Measurements from ENCODE around the gene OR6J1. TPM values are rescaled to one million over a fixed set of nuclear protein-coding genes. Genes with fewer than 3 reads are reported as not detected.

The OR6J1 gene
- total RNA-seq, 1 experiment from 2014 or later: not detected

- TF ChIP-seq, protein P1, sequence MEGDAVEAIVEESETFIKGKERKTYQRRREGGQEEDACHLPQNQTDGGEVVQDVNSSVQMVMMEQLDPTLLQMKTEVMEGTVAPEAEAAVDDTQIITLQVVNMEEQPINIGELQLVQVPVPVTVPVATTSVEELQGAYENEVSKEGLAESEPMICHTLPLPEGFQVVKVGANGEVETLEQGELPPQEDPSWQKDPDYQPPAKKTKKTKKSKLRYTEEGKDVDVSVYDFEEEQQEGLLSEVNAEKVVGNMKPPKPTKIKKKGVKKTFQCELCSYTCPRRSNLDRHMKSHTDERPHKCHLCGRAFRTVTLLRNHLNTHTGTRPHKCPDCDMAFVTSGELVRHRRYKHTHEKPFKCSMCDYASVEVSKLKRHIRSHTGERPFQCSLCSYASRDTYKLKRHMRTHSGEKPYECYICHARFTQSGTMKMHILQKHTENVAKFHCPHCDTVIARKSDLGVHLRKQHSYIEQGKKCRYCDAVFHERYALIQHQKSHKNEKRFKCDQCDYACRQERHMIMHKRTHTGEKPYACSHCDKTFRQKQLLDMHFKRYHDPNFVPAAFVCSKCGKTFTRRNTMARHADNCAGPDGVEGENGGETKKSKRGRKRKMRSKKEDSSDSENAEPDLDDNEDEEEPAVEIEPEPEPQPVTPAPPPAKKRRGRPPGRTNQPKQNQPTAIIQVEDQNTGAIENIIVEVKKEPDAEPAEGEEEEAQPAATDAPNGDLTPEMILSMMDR (IDR thresholded peaks at IDR 0.05; ENCODE audit: unreplicated experiment): no peak
- Mint-ChIP-seq H3K4me3 (ENCODE audit: unreplicated experiment) (no peak overlapping the region), H3K27ac (ENCODE audit: low read depth, unreplicated experiment) (no peak overlapping the region), H3K9me3 (ENCODE audit: unreplicated experiment) (no peaks in the 10 kb centered on the region), H3K27me3 (ENCODE audit: insufficient read depth, unreplicated experiment) (no peaks in the 10 kb centered on the region), H3K36me3 (ENCODE audit: insufficient read depth, unreplicated experiment) (peaks cover 30% of the 10 kb centered on the region), H3K4me1 (ENCODE audit: insufficient read depth, unreplicated experiment) (peaks cover 15% of the 10 kb centered on the region)
- CTCF ChIA-PET: interaction anchor here (0.6 to 6.3 kb wide), 7 partner anchors 11 to 476 kb away, joined by 3 to 69 read pairs (median 26); partner anchors contain the start of genes DAD1 and OR6J1
- no TSS peak for BruUV-seq (replicated peaks)
- POLR2A ChIA-PET: interaction anchor here (0.7 to 5.4 kb wide), 2 partner anchors 13 to 1700 kb away, joined by 3 to 116 read pairs; partner anchors contain the start of gene DAD1
- intact Hi-C loops (cut with micrococcal nuclease): no loop called here
- no peak for DNase-seq (ENCODE audit: unreplicated experiment)
Observed at GRCh38 chr14:22601456-22601855, 42.7 kb downstream of the OR6J1 start.

DNA sequence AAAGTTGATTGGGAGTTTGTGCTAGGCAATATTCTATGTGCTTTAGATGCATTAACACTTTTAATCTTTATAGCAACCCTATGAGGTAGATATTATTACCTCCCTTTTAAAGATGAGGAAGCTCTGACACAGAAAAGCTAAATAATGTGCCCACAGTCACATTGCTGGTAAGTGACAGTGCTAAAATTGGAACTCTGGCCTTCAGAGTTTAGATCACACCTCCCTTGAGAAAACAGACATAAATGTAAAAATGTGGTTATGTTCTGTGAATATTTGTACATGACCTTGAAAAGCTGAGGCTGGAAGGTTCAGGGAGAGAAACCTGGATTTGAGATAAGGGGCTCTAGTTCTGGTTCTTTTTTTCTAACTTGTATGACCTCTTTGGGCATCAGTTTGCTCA is 44.1 kb downstream of the OR6J1 start:
- TF ChIP-seq, protein P1 (IDR thresholded peaks at IDR 0.05; ENCODE audit: unreplicated experiment): no peak
- no peak for DNase-seq (ENCODE audit: unreplicated experiment)
- BruUV-seq (replicated peaks): no TSS peak
- H3K4me1 Mint-ChIP-seq (ENCODE audit: insufficient read depth, unreplicated experiment): peaks cover 15% of the 10 kb centered on the region
- POLR2A ChIA-PET: interaction anchor here (0.6 to 5.4 kb wide), 4 partner anchors 12 to 236 kb away, joined by 5 to 116 read pairs (median 42); partner anchors contain the start of genes DAD1 and OR6J1
- intact Hi-C loops (cut with micrococcal nuclease): no loop called here
- H3K27me3 Mint-ChIP-seq (ENCODE audit: insufficient read depth, unreplicated experiment): peaks cover 9% of the 10 kb centered on the region
- H3K4me3 Mint-ChIP-seq (ENCODE audit: unreplicated experiment): no peak overlapping the region
- peaks cover 26% of the 10 kb centered on the region for H3K36me3 Mint-ChIP-seq (ENCODE audit: insufficient read depth, unreplicated experiment)
- H3K27ac Mint-ChIP-seq (ENCODE audit: low read depth, unreplicated experiment): no peak overlapping the region
- CTCF ChIA-PET: interaction anchor here (0.7 to 6.3 kb wide), 10 partner anchors 8 to 373 kb away, joined by 4 to 69 read pairs (median 18); partner anchors contain the start of genes DAD1 and OR6J1
- H3K9me3 Mint-ChIP-seq (ENCODE audit: unreplicated experiment): no peaks in the 10 kb centered on the region

DNA sequence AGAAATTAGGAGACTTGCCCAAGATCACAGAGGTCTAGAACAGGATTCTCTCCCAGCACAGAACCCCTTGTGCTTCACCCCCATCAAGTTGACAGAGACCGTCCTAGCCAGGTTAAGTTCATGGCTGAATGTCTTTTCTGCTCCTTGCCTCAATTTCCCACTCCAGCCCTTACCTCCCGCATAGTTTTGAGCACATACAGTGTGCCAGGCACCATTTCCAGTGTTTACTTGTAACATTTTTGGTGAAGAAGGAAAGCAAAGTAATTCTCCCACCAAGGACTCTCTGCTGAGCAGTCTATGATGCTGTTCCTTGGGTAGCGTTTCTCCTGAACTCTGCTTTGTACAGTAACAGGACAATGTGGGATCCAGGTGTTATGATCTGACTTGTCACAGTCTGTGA is 44.8 kb downstream of the OR6J1 start:
- ChIA-PET CTCF (interaction anchor here (0.5 to 6.3 kb wide), 28 partner anchors 9 to 1763 kb away, joined by 3 to 69 read pairs (median 4); partner anchors contain the start of genes DAD1 and OR6J1), POLR2A (interaction anchor here (0.5 to 5.4 kb wide), 18 partner anchors 9 to 408 kb away, joined by 3 to 116 read pairs (median 4); partner anchors contain the start of genes DAD1, LRP10, OR6J1 and OXA1L)
- Mint-ChIP-seq H3K9me3 (ENCODE audit: unreplicated experiment) (no peaks in the 10 kb centered on the region), H3K36me3 (ENCODE audit: insufficient read depth, unreplicated experiment) (peaks cover 21% of the 10 kb centered on the region), H3K27me3 (ENCODE audit: insufficient read depth, unreplicated experiment) (peaks cover 16% of the 10 kb centered on the region), H3K27ac (ENCODE audit: low read depth, unreplicated experiment) (peak overlapping the region; percentile 88), H3K4me1 (ENCODE audit: insufficient read depth, unreplicated experiment) (peaks cover 15% of the 10 kb centered on the region), H3K4me3 (ENCODE audit: unreplicated experiment) (peak overlapping the region; percentile 97)
- BruUV-seq (replicated peaks): no TSS peak
- no peak for DNase-seq (ENCODE audit: unreplicated experiment)
- intact Hi-C loops (cut with micrococcal nuclease): no loop called here
- TF ChIP-seq, protein P1 (IDR thresholded peaks at IDR 0.05; ENCODE audit: unreplicated experiment): no peak

GRCh38 chr14:22598896-22599244 is 45.3 kb downstream of the OR6J1 start:
- TF ChIP-seq, protein P1 (IDR thresholded peaks at IDR 0.05; ENCODE audit: unreplicated experiment): peak; percentile 32
- ChIA-PET POLR2A (interaction anchor here (0.5 to 5.4 kb wide), 22 partner anchors 9 to 408 kb away, joined by 3 to 116 read pairs (median 4); partner anchors contain the start of genes DAD1, LRP10, MRPL52 and OR6J1), CTCF (interaction anchor here (0.5 to 6.3 kb wide), 30 partner anchors 9 to 1841 kb away, joined by 3 to 69 read pairs (median 4); partner anchors contain the start of genes DAD1 and OR6J1)
- Mint-ChIP-seq H3K4me1 (ENCODE audit: insufficient read depth, unreplicated experiment) (peaks cover 15% of the 10 kb centered on the region), H3K36me3 (ENCODE audit: insufficient read depth, unreplicated experiment) (peaks cover 18% of the 10 kb centered on the region), H3K4me3 (ENCODE audit: unreplicated experiment) (peak overlapping the region; percentile 97), H3K27ac (ENCODE audit: low read depth, unreplicated experiment) (peak overlapping the region; percentile 88), H3K27me3 (ENCODE audit: insufficient read depth, unreplicated experiment) (peaks cover 20% of the 10 kb centered on the region), H3K9me3 (ENCODE audit: unreplicated experiment) (no peaks in the 10 kb centered on the region)
- intact Hi-C loops (cut with micrococcal nuclease): loop anchor here (1.0 kb wide), 1 partner anchor 54 kb away; no protein-coding TSS in a partner anchor
- DNase-seq (ENCODE audit: unreplicated experiment): peak; percentile 69
- no TSS peak for BruUV-seq (replicated peaks)
